Astrocyte of the hippocampus (primary cell): Measurements from ENCODE around the gene FFAR4.
"Not testable (repeated sequence)": the region's sequence is repeated elsewhere in the genome, so short reads cannot be mapped to it uniquely, and the experiment has no call there.

ENCODE experiments used
- DNase-seq: peaks from one replicate; pipeline ENCODE4 v3.0.0; 2011; ENCODE audit warnings: low read depth, low spot score

FFAR4 gene

DNA sequence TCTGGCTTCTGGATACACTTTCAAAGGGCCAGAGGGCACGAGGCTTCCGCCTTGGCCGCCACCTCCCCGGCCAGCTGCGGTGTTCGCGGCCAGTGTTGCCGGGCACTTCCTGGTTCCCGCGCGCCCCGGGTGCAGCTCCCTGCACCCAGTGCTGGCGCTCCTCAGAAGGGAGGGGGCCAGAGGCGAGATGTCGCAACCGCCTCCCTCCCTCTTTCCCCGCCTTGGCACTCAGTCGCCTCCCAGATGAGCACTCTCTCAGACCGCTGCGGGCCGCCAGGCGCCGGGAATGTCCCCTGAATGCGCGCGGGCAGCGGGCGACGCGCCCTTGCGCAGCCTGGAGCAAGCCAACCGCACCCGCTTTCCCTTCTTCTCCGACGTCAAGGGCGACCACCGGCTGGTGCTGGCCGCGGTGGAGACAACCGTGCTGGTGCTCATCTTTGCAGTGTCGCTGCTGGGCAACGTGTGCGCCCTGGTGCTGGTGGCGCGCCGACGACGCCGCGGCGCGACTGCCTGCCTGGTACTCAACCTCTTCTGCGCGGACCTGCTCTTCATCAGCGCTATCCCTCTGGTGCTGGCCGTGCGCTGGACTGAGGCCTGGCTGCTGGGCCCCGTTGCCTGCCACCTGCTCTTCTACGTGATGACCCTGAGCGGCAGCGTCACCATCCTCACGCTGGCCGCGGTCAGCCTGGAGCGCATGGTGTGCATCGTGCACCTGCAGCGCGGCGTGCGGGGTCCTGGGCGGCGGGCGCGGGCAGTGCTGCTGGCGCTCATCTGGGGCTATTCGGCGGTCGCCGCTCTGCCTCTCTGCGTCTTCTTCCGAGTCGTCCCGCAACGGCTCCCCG, at the start of gene FFAR4:
Gene FFAR4 (plus strand): TSS at position 231 of the 842 bp plus-strand sequence. CDS start 56 bp downstream, at position 287.
- DNase-seq: peak; percentile 32

DNA sequence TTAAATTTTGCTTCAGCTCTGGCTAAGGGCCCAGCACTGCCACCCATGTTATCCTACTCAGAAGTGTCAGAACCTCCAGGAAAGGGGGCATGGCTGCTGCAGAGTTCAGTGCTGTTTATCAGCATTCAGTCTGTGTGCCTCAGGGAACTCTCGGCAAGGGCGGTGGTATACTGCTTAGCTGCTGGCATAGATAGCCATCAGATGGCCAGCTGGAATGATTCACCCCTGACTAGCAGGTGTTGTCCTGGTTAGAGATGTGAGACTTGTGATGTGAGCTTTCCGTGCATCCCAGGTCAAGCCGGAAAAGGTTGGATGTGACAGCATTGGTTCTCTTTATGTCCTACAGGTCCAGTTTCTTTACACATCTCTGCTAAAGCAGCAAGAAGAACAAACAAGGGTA, 47.9 kb upstream of the FFAR4 start:
- DNase-seq: no peak

DNA sequence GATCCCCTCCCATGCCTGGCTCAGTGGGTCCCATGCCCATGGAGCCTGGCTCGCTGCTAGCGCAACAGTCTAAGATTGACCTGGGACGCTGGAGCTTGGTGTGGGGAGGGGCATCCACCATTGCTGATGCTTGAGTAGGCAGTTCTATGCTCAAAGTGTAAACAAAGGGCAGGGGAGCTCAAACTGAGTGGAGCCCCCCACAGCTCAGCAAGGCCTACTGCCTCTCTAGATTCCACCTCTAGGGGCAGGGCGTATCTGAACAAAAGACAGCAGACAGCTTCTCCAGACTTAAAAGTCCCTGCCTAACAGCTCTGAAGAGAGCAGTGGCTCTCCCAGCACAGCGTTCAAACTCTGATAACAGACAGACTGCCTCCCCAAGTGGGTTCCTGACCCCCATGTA, 31.2 kb upstream of the FFAR4 start:
- DNase-seq: no peak

GRCh38 chr10:93540871-93541270, 25.6 kb upstream of the FFAR4 start:
- DNase-seq: not testable (repeated sequence)

- DNase-seq: peak; percentile 60
Measured at GRCh38 chr10:93541402-93542357, 24.8 kb upstream of the FFAR4 start.

DNA sequence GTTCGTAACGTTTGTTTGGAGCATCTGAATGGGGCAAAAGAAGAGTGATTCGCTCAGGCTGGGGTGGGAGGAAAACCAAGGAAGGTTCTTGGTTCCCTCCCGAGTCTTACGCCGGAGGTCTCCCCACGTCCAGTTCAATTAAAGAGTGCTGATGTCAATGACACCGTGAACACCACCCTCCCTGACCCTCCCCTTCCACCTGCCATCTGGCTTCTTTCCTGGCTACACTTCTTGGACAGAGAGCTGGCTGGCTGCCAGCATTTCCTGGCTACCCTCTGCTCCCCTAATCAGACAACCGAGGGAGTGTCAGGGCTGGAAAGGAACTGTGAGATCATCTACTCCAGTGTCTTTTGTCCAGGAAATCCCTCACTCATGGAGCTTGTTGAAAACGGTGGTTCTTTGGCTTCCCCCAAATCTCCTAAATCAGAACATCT, 24.1 kb upstream of the FFAR4 start:
- peak; percentile 24 for DNase-seq

- not testable (repeated sequence) for DNase-seq
Measured at GRCh38 chr10:93546995-93547394, 19.5 kb upstream of the FFAR4 start.

- no peak for DNase-seq
Measured at GRCh38 chr10:93547522-93547921, 18.9 kb upstream of the FFAR4 start.

DNA sequence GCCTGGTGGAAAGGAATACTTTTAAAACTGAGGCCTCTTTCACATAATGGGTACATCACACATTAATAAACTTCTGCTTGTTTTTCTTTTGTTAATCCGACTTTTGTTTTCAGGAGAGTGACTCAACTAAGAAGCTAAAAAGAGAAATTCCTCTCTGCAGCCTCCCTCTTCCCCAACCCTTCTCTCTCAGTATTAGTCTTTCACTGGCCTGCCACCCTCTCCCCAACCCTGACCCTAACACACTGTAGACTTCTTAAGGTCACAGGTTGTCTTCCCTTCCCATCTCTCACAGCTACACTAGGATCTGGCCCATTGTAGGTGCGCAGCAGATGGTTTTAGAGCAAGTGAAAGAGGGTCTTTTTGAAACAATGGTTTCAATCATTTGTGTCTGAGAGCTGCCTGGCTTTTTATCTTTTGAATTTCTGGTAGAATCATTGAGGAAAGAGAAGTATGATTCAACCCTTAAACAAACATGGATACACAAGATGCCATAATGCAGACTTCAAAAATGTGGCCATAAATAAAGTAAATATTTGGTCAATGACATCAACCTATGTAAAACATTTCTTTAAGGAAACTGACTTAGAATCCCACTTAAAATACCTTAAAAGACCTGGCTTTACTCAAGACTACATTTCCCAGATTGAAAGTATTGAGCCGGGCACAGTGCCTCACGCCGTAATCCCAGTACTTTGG, 17.9 kb upstream of the FFAR4 start:
- no peak for DNase-seq

GRCh38 chr10:93550606-93551005, 15.9 kb upstream of the FFAR4 start:
- DNase-seq: no peak

GRCh38 chr10:93552780-93553179, 13.7 kb upstream of the FFAR4 start:
- DNase-seq: no peak

GRCh38 chr10:93553482-93554315, 12.8 kb upstream of the FFAR4 start:
- DNase-seq: peak; percentile 2

- no peak for DNase-seq
Measured at GRCh38 chr10:93554316-93554663, 12.2 kb upstream of the FFAR4 start.

DNA sequence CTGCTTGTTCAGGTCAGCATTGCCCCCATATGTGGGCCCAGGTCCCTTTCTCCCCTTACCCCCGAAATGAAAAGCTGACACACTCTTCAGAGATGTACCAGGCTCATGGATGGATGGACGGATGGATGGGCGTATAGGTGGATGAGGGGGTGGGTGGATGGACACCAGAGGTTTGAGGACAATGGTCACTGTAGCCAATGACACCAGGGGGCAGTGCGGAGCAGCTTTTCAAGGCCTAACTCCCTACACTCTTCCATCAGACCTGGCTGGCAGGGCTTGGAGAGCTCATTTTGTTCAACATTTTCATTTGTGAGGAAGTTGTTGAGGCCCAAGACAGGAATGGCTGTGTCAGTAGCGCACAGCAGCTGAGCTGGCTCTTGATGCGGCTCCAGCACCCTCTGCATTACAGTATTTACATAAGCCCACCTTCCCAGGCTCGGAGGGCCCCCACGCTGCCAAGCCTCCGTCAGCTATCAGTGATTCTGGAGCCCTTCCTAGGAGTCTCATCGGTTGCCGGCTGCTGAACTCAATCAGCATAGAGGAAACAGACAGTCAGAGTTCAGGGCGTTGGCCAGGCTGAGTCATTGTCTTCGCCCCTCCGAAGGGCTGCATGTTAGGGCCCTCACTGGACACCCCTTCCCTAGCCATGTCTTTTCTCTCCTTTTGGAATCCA, 11.6 kb upstream of the FFAR4 start:
- peak; percentile 79 for DNase-seq

GRCh38 chr10:93559490-93559889, 7.0 kb upstream of the FFAR4 start:
- DNase-seq: no peak

GRCh38 chr10:93560541-93560940, 5.9 kb upstream of the FFAR4 start:
- no peak for DNase-seq

DNA sequence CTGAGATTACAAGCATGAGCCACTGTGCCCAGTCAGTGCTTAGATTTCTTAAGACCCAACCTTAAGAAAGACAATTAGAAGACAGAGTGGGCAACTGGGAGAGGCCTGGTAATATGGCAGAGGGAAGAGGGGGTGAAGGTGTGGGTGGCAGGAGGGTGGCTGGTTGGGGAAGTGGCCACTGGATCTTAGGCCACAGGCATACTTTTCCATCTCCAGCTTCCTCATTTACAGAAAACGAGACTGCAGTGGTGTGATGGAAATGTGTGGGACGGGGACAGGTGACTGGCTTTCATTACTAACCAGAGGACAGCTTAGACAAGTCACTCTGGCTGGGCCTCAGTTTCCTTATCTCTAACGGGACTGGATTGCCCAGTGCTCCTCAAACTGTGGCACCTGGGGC, 1.0 kb upstream of the FFAR4 start:
- no peak for DNase-seq

GRCh38 chr10:93567277-93568104, 1.0 kb downstream of the FFAR4 start:
- no peak for DNase-seq

- DNase-seq: peak; percentile 8
Measured at GRCh38 chr10:93568105-93568390, 1.6 kb downstream of the FFAR4 start.

DNA sequence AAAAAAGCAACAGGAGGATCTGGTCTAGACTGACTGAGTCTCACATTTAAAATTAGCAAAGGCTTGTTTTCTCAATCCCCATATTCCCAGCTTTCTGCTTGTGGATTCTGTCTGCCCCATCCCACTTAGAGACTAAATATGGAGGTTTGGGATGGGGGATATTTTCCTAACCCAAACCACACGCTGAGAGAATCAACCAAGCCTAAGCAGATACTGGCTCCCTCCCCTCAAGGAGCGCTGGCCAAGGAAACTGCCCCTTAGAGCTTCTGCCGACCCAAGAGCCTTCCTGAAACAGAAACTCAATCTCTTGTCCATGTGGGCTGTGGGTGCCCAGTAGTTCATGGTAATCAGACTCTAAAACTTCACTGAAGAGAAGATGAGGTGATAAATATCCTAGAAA, 3.9 kb downstream of the FFAR4 start:
- no peak for DNase-seq
